GM23248 (cell line): ENCODE data around the gene SEC22A.

Source experiments
- EZH2 ChIP-seq: fragments of 200-600 bp; sonication (generic); IDR thresholded peaks from 2 replicates; pipeline ENCODE4 v1.6.1; 2018; ENCODE audit warnings: antibody characterized with exemption, mild to moderate bottlenecking; ENCODE audit not compliant: insufficient read depth, poor library complexity, severe bottlenecking
- EZH2phosphoT487 ChIP-seq: fragments of 200-600 bp; sonication (generic); IDR thresholded peaks from 2 replicates; pipeline ENCODE4 v1.6.1; 2018; ENCODE audit warnings: antibody characterized with exemption, moderate library complexity, mild to moderate bottlenecking, low read depth; ENCODE audit not compliant: insufficient read depth

- TF ChIP-seq EZH2 (no peak), EZH2phosphoT487 (no peak)
Observed at GRCh38 chr3:123158899-123159390, 42.8 kb upstream of the SEC22A start.
